AG10803 (cell line): ENCODE measurements around the gene HBA2.
A peak's percentile ranks its signal among the peaks of the same experiment; 100 is the strongest.
"Not testable (repeated sequence)": the region's sequence is repeated elsewhere in the genome, so short reads cannot be mapped to it uniquely, and the experiment has no call there.

Experiments used
- DNase-seq: peaks from one replicate; pipeline ENCODE4 v3.0.0; 2010; ENCODE audit warnings: low read depth
- H3K4me3 ChIP-seq: 2 replicates; pipeline ENCODE4 v1.5.1; 2011; ENCODE audit warnings: mild to moderate bottlenecking, low read length, control low read depth
- CTCF ChIP-seq: conservative IDR thresholded peaks from 2 replicates; pipeline ENCODE4 v1.5.1; 2011; ENCODE audit warnings: mild to moderate bottlenecking, low read length, control low read depth, inconsistent platforms

The HBA2 gene

GRCh38 chr16:172374-172941 lies at the start of gene HBA2:
Gene HBA2 (plus strand): TSS chr16:172876. CDS start chr16:172913, 37 bp downstream.
- DNase-seq, H3K4me3 ChIP-seq: not testable (repeated sequence)

- H3K4me3 ChIP-seq, DNase-seq: not testable (repeated sequence)
Measured at GRCh38 chr16:123558-124350, 48.9 kb upstream of the HBA2 start.

GRCh38 chr16:125011-125410 lies 47.7 kb upstream of the HBA2 start:
- H3K4me3 ChIP-seq: no peak overlapping the region

GRCh38 chr16:129075-129474 lies 43.6 kb upstream of the HBA2 start:
- no peak for TF ChIP-seq CTCF
- no peak overlapping the region for H3K4me3 ChIP-seq
- DNase-seq: no peak

More at GRCh38 chr16:125011-125410, 47.7 kb upstream of the HBA2 start:
- DNase-seq: no peak
- no peak for TF ChIP-seq CTCF

GRCh38 chr16:130533-131173 lies 42.0 kb upstream of the HBA2 start:
- DNase-seq: no peak
- TF ChIP-seq CTCF: no peak
- no peak overlapping the region for H3K4me3 ChIP-seq

DNA sequence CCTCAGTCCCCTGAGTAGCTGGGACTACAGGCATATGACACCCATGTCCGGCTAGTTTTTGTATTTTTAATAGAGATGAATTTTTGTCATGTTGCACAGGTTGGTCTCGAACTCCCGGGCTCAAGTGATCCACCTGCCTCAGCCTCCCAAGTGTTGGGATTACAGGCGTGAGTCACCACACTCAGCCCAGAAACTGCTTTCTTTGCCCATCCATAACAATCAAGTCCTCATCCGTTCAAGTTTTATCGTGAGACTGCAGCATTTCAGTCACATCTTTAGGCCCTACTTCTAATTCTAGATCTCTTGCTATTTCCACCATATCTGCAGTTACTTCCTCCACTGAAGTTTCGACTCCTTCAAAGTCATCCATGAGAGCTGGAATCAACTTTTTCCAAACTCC lies 40.6 kb upstream of the HBA2 start:
- no peak overlapping the region for H3K4me3 ChIP-seq
- TF ChIP-seq CTCF: no peak
- DNase-seq: no peak

DNA sequence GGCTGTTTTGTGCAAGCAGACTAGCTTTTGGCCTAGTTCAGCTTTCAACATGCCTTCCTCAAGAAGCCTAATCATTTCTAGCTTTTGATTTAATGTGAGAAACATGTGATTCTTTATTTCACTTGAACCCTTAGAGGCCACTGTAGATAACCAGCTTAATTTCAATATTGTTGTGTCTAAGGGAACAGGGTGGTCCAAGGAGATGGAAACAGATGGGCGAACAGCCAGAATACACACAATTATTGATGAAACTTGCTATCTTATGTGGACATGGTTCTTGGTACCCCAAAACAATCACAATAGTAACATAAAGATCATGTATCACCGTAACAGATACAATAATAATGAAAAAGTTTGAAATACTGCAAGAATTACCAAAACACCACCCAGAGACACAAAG lies 39.0 kb upstream of the HBA2 start:
- TF ChIP-seq CTCF: no peak
- no peak overlapping the region for H3K4me3 ChIP-seq
- DNase-seq: no peak

DNA sequence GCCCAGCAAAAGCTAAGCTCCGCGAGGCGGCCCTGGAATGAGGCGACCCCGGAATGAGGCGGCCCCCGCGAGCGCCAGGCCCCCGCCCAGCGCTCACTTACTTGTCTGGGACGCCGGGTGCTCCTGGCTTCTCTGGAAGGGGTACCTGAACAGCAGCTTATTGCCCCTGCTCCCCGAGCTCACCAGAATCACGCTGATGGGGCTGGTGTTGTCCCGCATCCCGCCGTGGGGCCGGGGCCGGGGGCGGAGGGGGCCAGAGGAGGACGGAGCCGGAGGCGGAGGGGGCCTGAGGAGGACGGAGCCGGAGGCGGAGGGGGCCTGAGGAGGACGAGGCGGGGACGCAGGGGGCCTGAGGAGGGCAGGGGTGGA lies 34.6 kb upstream of the HBA2 start:
- no peak for TF ChIP-seq CTCF
- DNase-seq: peak; percentile 8
- H3K4me3 ChIP-seq: peak overlapping the region; percentile 72
